ENCODE measurements around the gene SYVN1.

- peak; percentile 68 to 81 for TF ChIP-seq POLR2A (IDR thresholded peaks at IDR 0.05)
- TF ChIP-seq CTCF (IDR thresholded peaks at IDR 0.05): no peak
Measured at GRCh38 chr11:65083834-65084597, 50.3 kb downstream of the SYVN1 start, which contains the start of the genes CDCA5 and ZFPL1.
